Ascending aorta (tissue), 2 donors: ENCODE measurements around the gene ABHD17A. TPM values are rescaled to one million over a fixed set of nuclear protein-coding genes. Genes with fewer than 3 reads are reported as not detected.

Source experiments
- DNase-seq, 2 donors: peaks; one replicate each; pipeline ENCODE4 v3.0.0-alpha.2; 2019; ENCODE audit warnings: low spot score in 2 of 2
- H3K27ac ChIP-seq, 2 donors: fragments of 200-600 bp; sonication (generic); one replicate each; pipeline ENCODE4 v1.5.1; 2016 to 2017; ENCODE audit warnings: mild to moderate bottlenecking in 1 of 2
- H3K27me3 ChIP-seq: fragments of 200-600 bp; sonication (generic); one replicate; pipeline ENCODE4 v1.5.1; 2017
- H3K36me3 ChIP-seq, 2 donors: fragments of 200-600 bp; sonication (generic); one replicate each; pipeline ENCODE4 v1.5.1; 2016
- H3K4me1 ChIP-seq, 2 donors: fragments of 200-600 bp; sonication (generic); one replicate each; pipeline ENCODE4 v1.5.1; 2016 to 2017; ENCODE audit warnings: mild to moderate bottlenecking in 1 of 2
- H3K4me3 ChIP-seq, 2 donors: fragments of 200-600 bp; sonication (generic); one replicate each; pipeline ENCODE4 v1.5.1; 2016 to 2017; ENCODE audit warnings: mild to moderate bottlenecking in 1 of 2
- H3K9me3 ChIP-seq, 2 donors: fragments of 200-600 bp; sonication (generic); one replicate each; pipeline ENCODE4 v1.5.1; 2016
- intact Hi-C: fragments of 100-400 bp; cut with DNase I; formaldehyde crosslinking; loops from one replicate; pipeline ENCODE4 v1.15.1; 2023
- total RNA-seq: library from RNA; depleted of rRNA; stranded (reverse); fragments of >200 nt; gene quantifications from one replicate; pipeline ENCODE4 v1.1.0, GENCODE V29; 2016
- TF ChIP-seq, protein P1 (sequence below), 3 experiments: fragments of 200-600 bp in 2 of 3; fragments of 450-650 bp in 1 of 3; sonication (generic) in 2 of 3; IDR thresholded peaks; one replicate each; pipeline ENCODE4 v1.5.1; 2016 to 2019; ENCODE audit warnings: antibody characterized with exemption in 3 of 3, mild to moderate bottlenecking in 1 of 3, moderate library complexity in 1 of 3

ABHD17A gene
- total RNA-seq, 1 donor from 2014 or later, result 278 TPM

DNA sequence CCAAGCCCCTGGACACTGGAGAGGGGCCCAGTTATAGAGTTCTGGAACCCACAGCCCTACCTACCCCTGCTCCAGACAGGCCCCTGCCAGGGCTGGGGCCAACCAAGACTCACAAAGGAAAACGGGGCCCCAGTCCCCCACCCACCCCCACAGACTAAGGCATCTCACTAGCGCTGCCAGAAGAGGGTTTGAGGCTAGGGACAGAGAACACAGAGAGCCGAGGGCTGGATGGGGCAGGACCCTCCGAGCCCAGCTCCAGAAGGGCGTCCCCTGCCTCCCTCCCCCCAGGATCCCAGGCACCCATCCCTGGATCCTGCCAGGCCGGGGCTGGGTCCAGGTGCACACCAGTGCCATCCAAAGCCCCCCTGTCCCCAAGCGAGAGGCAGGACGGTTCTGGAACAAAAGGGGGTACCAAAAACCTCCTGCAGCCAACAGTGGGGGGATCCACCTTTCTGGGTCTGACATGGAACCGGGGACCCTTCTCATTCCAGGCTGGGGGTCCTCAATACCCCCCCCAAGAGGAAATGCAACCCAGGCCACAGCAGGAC, 32.6 kb downstream of the ABHD17A start:
- H3K27ac ChIP-seq, result no peak overlapping the region
- no peak overlapping the region for H3K4me3 ChIP-seq
- H3K4me1 ChIP-seq, result peaks cover 5 to 13% of the 10 kb centered on the region in 2 donors
- H3K36me3 ChIP-seq, result peaks cover 0 to 5% of the 10 kb centered on the region in 2 donors
- TF ChIP-seq, protein P1, sequence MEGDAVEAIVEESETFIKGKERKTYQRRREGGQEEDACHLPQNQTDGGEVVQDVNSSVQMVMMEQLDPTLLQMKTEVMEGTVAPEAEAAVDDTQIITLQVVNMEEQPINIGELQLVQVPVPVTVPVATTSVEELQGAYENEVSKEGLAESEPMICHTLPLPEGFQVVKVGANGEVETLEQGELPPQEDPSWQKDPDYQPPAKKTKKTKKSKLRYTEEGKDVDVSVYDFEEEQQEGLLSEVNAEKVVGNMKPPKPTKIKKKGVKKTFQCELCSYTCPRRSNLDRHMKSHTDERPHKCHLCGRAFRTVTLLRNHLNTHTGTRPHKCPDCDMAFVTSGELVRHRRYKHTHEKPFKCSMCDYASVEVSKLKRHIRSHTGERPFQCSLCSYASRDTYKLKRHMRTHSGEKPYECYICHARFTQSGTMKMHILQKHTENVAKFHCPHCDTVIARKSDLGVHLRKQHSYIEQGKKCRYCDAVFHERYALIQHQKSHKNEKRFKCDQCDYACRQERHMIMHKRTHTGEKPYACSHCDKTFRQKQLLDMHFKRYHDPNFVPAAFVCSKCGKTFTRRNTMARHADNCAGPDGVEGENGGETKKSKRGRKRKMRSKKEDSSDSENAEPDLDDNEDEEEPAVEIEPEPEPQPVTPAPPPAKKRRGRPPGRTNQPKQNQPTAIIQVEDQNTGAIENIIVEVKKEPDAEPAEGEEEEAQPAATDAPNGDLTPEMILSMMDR (IDR thresholded peaks at IDR 0.05), result no peak
- intact Hi-C loops, result no loop called here
- H3K27me3 ChIP-seq, result no peaks in the 10 kb centered on the region
- H3K9me3 ChIP-seq, result no peaks in the 10 kb centered on the region
- DNase-seq, result no peak

DNA sequence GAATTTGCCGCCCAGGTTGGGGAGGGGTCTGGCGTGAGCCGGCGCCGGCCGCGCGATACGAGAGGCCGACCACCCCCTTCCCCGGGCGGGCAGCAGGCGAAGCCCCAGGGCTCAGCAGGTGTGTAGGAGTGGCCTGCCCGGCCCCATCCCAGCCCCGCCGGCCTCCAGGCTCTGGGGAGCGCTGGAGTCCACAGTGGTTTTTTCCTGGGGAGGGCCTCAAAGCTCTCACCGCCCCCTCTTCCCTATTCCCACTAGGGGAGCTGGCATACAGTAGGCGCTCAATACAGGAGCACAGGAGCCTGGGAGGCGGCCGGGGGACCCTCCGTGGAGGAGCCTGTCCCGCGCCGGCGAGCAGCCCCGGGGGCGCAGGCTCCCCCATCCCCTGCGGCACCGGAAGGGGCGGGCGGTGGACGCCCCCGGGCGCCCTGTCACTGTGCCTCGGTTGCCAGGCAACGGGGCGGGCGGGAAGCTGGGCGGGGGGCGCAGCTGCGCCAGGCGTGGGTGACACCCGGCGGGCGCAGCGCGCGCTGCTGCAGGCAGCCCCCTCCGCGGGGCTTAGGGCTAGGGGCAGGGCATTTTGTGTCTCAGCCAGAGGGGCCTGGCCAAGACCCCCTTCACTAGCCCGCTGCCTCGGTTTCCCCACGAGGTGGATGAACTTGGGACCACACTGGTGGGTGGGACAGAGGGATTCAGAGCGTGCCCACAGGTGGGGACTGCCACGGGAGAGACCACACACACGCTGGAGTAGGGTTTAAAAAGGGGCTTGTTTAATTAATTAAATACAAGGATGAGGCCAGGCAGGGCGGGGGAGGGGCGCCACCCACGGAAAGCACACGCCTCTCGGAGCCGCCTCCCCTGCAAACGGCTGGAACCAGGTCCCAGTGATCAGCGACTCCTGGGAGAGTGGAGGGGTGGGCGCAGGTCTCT, 33.4 kb downstream of the ABHD17A start:
- Histone ChIP-seq H3K4me3 (no peak overlapping the region), H3K4me1 (peaks cover 6 to 12% of the 10 kb centered on the region in 2 donors), H3K27ac (no peak overlapping the region)

DNA sequence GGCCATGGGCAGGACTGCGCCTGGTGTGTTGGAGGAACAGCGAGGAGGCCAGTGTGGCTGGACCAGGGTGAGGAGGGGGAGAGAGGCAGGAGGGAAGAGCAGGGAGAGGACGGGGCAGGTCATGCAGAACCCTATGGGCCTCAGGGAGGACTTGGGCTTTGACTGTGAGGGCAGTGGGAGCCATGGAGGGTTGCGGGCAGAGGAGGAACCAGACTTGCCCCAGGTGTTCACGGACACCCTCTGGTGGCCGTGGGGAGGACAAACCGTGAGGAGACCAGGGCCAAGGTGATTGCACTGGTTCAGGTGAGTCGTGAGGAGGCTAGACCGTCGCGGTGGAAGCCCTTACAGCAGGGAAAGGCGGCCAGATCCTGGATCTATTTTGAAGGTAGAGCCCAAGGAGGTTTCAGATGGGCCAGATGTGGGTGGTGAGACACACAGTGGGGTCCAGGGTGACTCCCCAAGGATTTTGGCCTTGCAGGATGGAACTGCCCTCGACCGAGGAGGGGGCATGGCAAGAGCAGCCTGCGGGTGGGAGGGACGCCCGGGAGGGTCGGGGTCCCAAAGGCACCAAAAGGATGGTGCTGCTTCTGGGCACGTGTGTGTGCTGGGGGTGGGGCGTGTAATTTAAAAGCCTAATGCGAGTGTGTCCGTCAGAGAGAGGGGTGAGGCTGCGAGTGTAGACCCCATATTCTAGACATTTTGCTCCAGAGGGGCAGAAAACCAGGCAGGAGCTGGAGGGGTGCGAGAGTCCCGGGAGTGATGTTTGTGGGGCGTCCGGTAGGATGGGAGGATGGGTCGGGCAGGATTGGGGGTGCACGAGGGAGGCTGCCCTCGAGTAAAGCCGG, 34.3 kb downstream of the ABHD17A start:
- H3K4me3 ChIP-seq, result no peak overlapping the region
- intact Hi-C loops, result no loop called here
- TF ChIP-seq, protein P1 (IDR thresholded peaks at IDR 0.05), result no peak

More for the DNA sequence above, 33.4 kb downstream of the ABHD17A start:
- no peaks in the 10 kb centered on the region for H3K9me3 ChIP-seq
- TF ChIP-seq, protein P1 (IDR thresholded peaks at IDR 0.05), result no peak
- intact Hi-C loops, result no loop called here
- no peaks in the 10 kb centered on the region for H3K27me3 ChIP-seq
- DNase-seq, result no peak
- H3K36me3 ChIP-seq, result peaks cover 0 to 5% of the 10 kb centered on the region in 2 donors

DNA sequence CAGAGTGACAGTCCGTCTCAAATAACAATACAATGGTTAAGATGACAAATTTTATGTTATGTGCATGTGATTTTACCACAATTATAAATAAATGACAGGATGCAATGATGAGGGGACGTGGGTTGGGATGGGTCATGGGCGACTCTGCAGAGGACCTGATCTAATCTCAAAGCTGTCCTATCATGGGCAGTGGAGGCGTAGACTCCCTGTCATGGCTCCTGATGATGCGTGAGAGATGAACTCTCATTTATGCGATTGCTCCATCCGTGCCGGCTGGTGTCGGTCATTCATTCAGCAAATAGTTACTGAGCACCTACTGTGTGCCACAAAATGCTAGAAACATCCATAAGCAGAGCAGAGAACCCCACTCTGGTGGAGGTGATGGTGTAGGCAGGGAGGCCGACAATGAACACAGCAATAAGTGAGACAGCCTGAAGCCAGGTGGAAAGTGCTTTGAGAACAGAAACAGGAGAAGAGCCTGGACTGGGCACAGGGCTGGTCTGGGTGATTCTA, 35.4 kb downstream of the ABHD17A start:
- intact Hi-C loops, result no loop called here
- peaks cover 13 to 32% of the 10 kb centered on the region in 2 donors for H3K4me1 ChIP-seq
- no peak overlapping the region for H3K27ac ChIP-seq
- peaks cover 2 to 9% of the 10 kb centered on the region in 2 donors for H3K36me3 ChIP-seq
- TF ChIP-seq, protein P1 (IDR thresholded peaks at IDR 0.05), result no peak
- DNase-seq, result no peak
- no peaks in the 10 kb centered on the region for H3K27me3 ChIP-seq
- no peaks in the 10 kb centered on the region for H3K9me3 ChIP-seq
- no peak overlapping the region for H3K4me3 ChIP-seq

More for the DNA sequence above, 34.3 kb downstream of the ABHD17A start:
- no peak for DNase-seq
- H3K4me1 ChIP-seq, result peaks cover 12 to 21% of the 10 kb centered on the region in 2 donors
- no peaks in the 10 kb centered on the region for H3K27me3 ChIP-seq
- H3K27ac ChIP-seq, result no peak overlapping the region
- peaks cover 0 to 5% of the 10 kb centered on the region in 2 donors for H3K36me3 ChIP-seq
- H3K9me3 ChIP-seq, result no peaks in the 10 kb centered on the region

DNA sequence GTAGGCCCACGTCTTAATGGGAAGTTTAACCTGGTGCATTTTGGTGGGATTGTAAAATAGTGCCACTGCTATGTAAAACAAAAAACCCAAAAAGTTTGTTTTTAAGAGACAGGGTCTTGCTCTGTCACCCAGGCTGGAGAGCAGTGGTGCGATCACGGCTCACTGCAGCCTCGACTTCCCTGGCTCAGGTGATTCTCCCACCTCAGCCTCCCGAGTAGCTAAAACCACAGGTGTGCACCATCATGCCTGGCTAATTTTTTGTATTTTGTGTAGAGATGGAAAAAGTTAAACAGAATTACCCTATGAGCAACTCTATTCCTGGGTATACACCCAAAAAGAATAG, 36.2 kb downstream of the ABHD17A start:
- H3K4me1 ChIP-seq, result peaks cover 13 to 37% of the 10 kb centered on the region in 2 donors
- no peaks in the 10 kb centered on the region for H3K27me3 ChIP-seq
- intact Hi-C loops, result no loop called here
- H3K36me3 ChIP-seq, result peaks cover 3 to 10% of the 10 kb centered on the region in 2 donors
- H3K4me3 ChIP-seq, result peak overlapping the region in 1 of 2 donors; percentile 100
- DNase-seq, result no peak
- H3K9me3 ChIP-seq, result no peaks in the 10 kb centered on the region
- no peak overlapping the region for H3K27ac ChIP-seq
- TF ChIP-seq, protein P1 (IDR thresholded peaks at IDR 0.05), result no peak
